ENCODE results near the gene ERLIN1. TPM values are rescaled to one million over a fixed set of nuclear protein-coding genes. Genes with fewer than 3 reads are reported as not detected.

ERLIN1 gene
- polyA plus RNA-seq, 4 donors, result 6.5 to 88.5 (median 19.0) TPM

- Histone ChIP-seq H3K27ac (ENCODE audit: low read depth in 1 of 3, low read length in 2 of 3) (no peak overlapping the region), H3K27me3 (ENCODE audit: control insufficient read depth in 3 of 3, insufficient read depth in 3 of 3, low read length in 3 of 3) (peaks cover 0 to 8% (median 0%) of the 10 kb centered on the region in 3 donors), H3K4me3 (ENCODE audit: low read depth in 1 of 3, low read length in 3 of 3) (no peak overlapping the region), H3K9me3 (ENCODE audit: control insufficient read depth in 2 of 2, insufficient read depth in 1 of 2, low read depth in 1 of 2, low read length in 1 of 2) (no peaks in the 10 kb centered on the region), H3K4me1 (ENCODE audit: control insufficient read depth in 3 of 3, insufficient read depth in 2 of 3, low read depth in 1 of 3, low read length in 2 of 3) (no peaks in the 10 kb centered on the region), H3K36me3 (ENCODE audit: control insufficient read depth in 3 of 3, insufficient read depth in 2 of 3, low read depth in 1 of 3, low read length in 3 of 3) (no peaks in the 10 kb centered on the region)
- no peak for FAIRE-seq
- 87 to 91% (median 90%) methylated on average over 4 of the region's 4 CpGs for WGBS, 3 donors
- no peak for DNase-seq
These were observed 45.8 kb downstream of the ERLIN1 start for GRCh38 chr10:100140070-100140469.

- Histone ChIP-seq H3K4me1 (ENCODE audit: control insufficient read depth in 3 of 3, insufficient read depth in 2 of 3, low read depth in 1 of 3, low read length in 2 of 3) (no peaks in the 10 kb centered on the region), H3K27me3 (ENCODE audit: control insufficient read depth in 3 of 3, insufficient read depth in 3 of 3, low read length in 3 of 3) (peaks cover 0 to 8% (median 0%) of the 10 kb centered on the region in 3 donors), H3K27ac (ENCODE audit: low read depth in 1 of 3, low read length in 2 of 3) (no peak overlapping the region), H3K36me3 (ENCODE audit: control insufficient read depth in 3 of 3, insufficient read depth in 2 of 3, low read depth in 1 of 3, low read length in 3 of 3) (no peaks in the 10 kb centered on the region), H3K9me3 (ENCODE audit: control insufficient read depth in 2 of 2, insufficient read depth in 1 of 2, low read depth in 1 of 2, low read length in 1 of 2) (peaks cover 0 to 9% of the 10 kb centered on the region in 2 donors), H3K4me3 (ENCODE audit: low read depth in 1 of 3, low read length in 3 of 3) (no peak overlapping the region)
- DNase-seq (no peak), FAIRE-seq (no peak)
- WGBS, 3 donors, result 65 to 73% (median 68%) methylated on average over 7 of the region's 7 CpGs
These were observed 46.8 kb downstream of the ERLIN1 start for GRCh38 chr10:100138921-100139496.

DNA sequence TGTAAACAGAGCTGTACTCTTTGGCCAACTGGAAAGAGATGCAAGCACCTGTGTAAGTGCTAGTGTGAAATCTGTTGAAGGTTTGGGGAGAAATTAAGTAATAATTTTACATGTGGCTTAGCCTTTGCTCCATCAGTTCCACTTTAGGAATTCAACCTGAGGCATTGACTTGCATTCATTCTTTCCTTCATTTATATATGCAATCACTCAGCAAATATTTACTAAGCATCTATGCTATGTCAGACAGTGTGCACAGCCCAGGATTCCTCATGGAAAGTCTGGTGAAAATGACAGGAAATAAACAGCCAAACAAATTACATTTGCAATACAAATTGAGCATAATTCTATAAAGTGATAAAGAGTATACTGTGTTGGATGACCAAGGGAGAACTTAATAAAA is 50.3 kb downstream of the ERLIN1 start:
- no peaks in the 10 kb centered on the region for H3K4me1 ChIP-seq (ENCODE audit: control insufficient read depth in 3 of 3, insufficient read depth in 2 of 3, low read depth in 1 of 3, low read length in 2 of 3)
- FAIRE-seq (no peak), DNase-seq (no peak)
- H3K27me3 ChIP-seq (ENCODE audit: control insufficient read depth in 3 of 3, insufficient read depth in 3 of 3, low read length in 3 of 3), result peaks cover 0 to 6% (median 0%) of the 10 kb centered on the region in 3 donors
- H3K27ac ChIP-seq (ENCODE audit: low read depth in 1 of 3, low read length in 2 of 3), result no peak overlapping the region
- H3K9me3 ChIP-seq (ENCODE audit: control insufficient read depth in 2 of 2, insufficient read depth in 1 of 2, low read depth in 1 of 2, low read length in 1 of 2), result peaks cover 0 to 9% of the 10 kb centered on the region in 2 donors
- H3K4me3 ChIP-seq (ENCODE audit: low read depth in 1 of 3, low read length in 3 of 3), result no peak overlapping the region
- no peaks in the 10 kb centered on the region for H3K36me3 ChIP-seq (ENCODE audit: control insufficient read depth in 3 of 3, insufficient read depth in 2 of 3, low read depth in 1 of 3, low read length in 3 of 3)

GRCh38 chr10:100133801-100134200 is 52.0 kb downstream of the ERLIN1 start:
- H3K27ac ChIP-seq (ENCODE audit: low read depth in 1 of 3, low read length in 2 of 3), result no peak overlapping the region
- FAIRE-seq (no peak), DNase-seq (no peak)
- peaks cover 0 to 9% of the 10 kb centered on the region in 2 donors for H3K9me3 ChIP-seq (ENCODE audit: control insufficient read depth in 2 of 2, insufficient read depth in 1 of 2, low read depth in 1 of 2, low read length in 1 of 2)
- H3K36me3 ChIP-seq (ENCODE audit: control insufficient read depth in 3 of 3, insufficient read depth in 2 of 3, low read depth in 1 of 3, low read length in 3 of 3), result no peaks in the 10 kb centered on the region
- WGBS, 3 donors, result 96 to 100% (median 98%) methylated on average over 1 of the region's 1 CpG
- H3K4me1 ChIP-seq (ENCODE audit: control insufficient read depth in 3 of 3, insufficient read depth in 2 of 3, low read depth in 1 of 3, low read length in 2 of 3), result no peaks in the 10 kb centered on the region
- no peak overlapping the region for H3K4me3 ChIP-seq (ENCODE audit: low read depth in 1 of 3, low read length in 3 of 3)
- H3K27me3 ChIP-seq (ENCODE audit: control insufficient read depth in 3 of 3, insufficient read depth in 3 of 3, low read length in 3 of 3), result no peaks in the 10 kb centered on the region

- FAIRE-seq, result no peak
- 87 to 94% (median 92%) methylated on average over 2 of the region's 2 CpGs for WGBS, 3 donors
These were observed 53.4 kb downstream of the ERLIN1 start for GRCh38 chr10:100132427-100132826.

GRCh38 chr10:100131571-100131970 is 54.3 kb downstream of the ERLIN1 start:
- H3K9me3 ChIP-seq (ENCODE audit: control insufficient read depth in 2 of 2, insufficient read depth in 1 of 2, low read depth in 1 of 2, low read length in 1 of 2), result peaks cover 0 to 9% of the 10 kb centered on the region in 2 donors
- 84 to 89% (median 88%) methylated on average over 3 of the region's 3 CpGs for WGBS, 3 donors
- H3K27me3 ChIP-seq (ENCODE audit: control insufficient read depth in 3 of 3, insufficient read depth in 3 of 3, low read length in 3 of 3), result no peaks in the 10 kb centered on the region
- H3K4me1 ChIP-seq (ENCODE audit: control insufficient read depth in 3 of 3, insufficient read depth in 2 of 3, low read depth in 1 of 3, low read length in 2 of 3), result no peaks in the 10 kb centered on the region
- no peak overlapping the region for H3K4me3 ChIP-seq (ENCODE audit: low read depth in 1 of 3, low read length in 3 of 3)
- H3K27ac ChIP-seq (ENCODE audit: low read depth in 1 of 3, low read length in 2 of 3), result no peak overlapping the region
- FAIRE-seq (no peak), DNase-seq (no peak)
- H3K36me3 ChIP-seq (ENCODE audit: control insufficient read depth in 3 of 3, insufficient read depth in 2 of 3, low read depth in 1 of 3, low read length in 3 of 3), result no peaks in the 10 kb centered on the region

More at GRCh38 chr10:100132427-100132826, 53.4 kb downstream of the ERLIN1 start:
- Histone ChIP-seq H3K4me3 (ENCODE audit: low read depth in 1 of 3, low read length in 3 of 3) (no peak overlapping the region), H3K36me3 (ENCODE audit: control insufficient read depth in 3 of 3, insufficient read depth in 2 of 3, low read depth in 1 of 3, low read length in 3 of 3) (no peaks in the 10 kb centered on the region), H3K27me3 (ENCODE audit: control insufficient read depth in 3 of 3, insufficient read depth in 3 of 3, low read length in 3 of 3) (no peaks in the 10 kb centered on the region), H3K27ac (ENCODE audit: low read depth in 1 of 3, low read length in 2 of 3) (no peak overlapping the region), H3K9me3 (ENCODE audit: control insufficient read depth in 2 of 2, insufficient read depth in 1 of 2, low read depth in 1 of 2, low read length in 1 of 2) (peaks cover 0 to 9% of the 10 kb centered on the region in 2 donors), H3K4me1 (ENCODE audit: control insufficient read depth in 3 of 3, insufficient read depth in 2 of 3, low read depth in 1 of 3, low read length in 2 of 3) (no peaks in the 10 kb centered on the region)
- DNase-seq, result no peak

GRCh38 chr10:100130831-100131230 is 55.0 kb downstream of the ERLIN1 start:
- 65 to 70% (median 70%) methylated on average over 7 of the region's 7 CpGs for WGBS, 3 donors
- Histone ChIP-seq H3K27me3 (ENCODE audit: control insufficient read depth in 3 of 3, insufficient read depth in 3 of 3, low read length in 3 of 3) (no peaks in the 10 kb centered on the region), H3K4me1 (ENCODE audit: control insufficient read depth in 3 of 3, insufficient read depth in 2 of 3, low read depth in 1 of 3, low read length in 2 of 3) (no peaks in the 10 kb centered on the region), H3K9me3 (ENCODE audit: control insufficient read depth in 2 of 2, insufficient read depth in 1 of 2, low read depth in 1 of 2, low read length in 1 of 2) (peaks cover 0 to 9% of the 10 kb centered on the region in 2 donors), H3K4me3 (ENCODE audit: low read depth in 1 of 3, low read length in 3 of 3) (no peak overlapping the region), H3K36me3 (ENCODE audit: control insufficient read depth in 3 of 3, insufficient read depth in 2 of 3, low read depth in 1 of 3, low read length in 3 of 3) (no peaks in the 10 kb centered on the region), H3K27ac (ENCODE audit: low read depth in 1 of 3, low read length in 2 of 3) (no peak overlapping the region)
- FAIRE-seq (no peak), DNase-seq (no peak)

DNA sequence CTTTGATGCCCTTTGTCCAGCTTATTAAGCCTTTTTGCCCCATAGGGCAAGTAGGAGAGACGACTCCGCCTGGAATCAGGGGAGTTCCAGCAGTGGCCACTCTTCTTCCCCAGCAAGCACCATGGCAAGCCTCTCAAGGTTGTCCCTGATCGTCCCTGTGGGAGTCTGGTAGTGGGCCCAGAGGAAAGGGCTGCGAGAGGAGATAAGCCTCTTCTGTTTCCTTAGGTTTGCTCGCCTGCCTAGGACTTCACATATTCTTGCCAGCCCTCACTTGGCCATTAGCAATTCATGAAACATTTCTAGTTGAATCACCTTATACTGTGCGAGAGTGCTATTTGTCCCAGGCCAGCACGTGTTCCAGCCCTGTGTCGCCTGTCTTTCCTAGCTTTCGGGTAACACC is 56.4 kb downstream of the ERLIN1 start:
- H3K4me1 ChIP-seq (ENCODE audit: control insufficient read depth in 3 of 3, insufficient read depth in 2 of 3, low read depth in 1 of 3, low read length in 2 of 3), result no peaks in the 10 kb centered on the region
- DNase-seq, result no peak
- H3K36me3 ChIP-seq (ENCODE audit: control insufficient read depth in 3 of 3, insufficient read depth in 2 of 3, low read depth in 1 of 3, low read length in 3 of 3), result no peaks in the 10 kb centered on the region
- no peaks in the 10 kb centered on the region for H3K27me3 ChIP-seq (ENCODE audit: control insufficient read depth in 3 of 3, insufficient read depth in 3 of 3, low read length in 3 of 3)
- peaks cover 0 to 4% of the 10 kb centered on the region in 2 donors for H3K9me3 ChIP-seq (ENCODE audit: control insufficient read depth in 2 of 2, insufficient read depth in 1 of 2, low read depth in 1 of 2, low read length in 1 of 2)
- H3K27ac ChIP-seq (ENCODE audit: low read depth in 1 of 3, low read length in 2 of 3), result no peak overlapping the region
- 76 to 83% (median 77%) methylated on average over 9 of the region's 9 CpGs for WGBS, 3 donors
- no peak overlapping the region for H3K4me3 ChIP-seq (ENCODE audit: low read depth in 1 of 3, low read length in 3 of 3)
- no peak for FAIRE-seq

- H3K9me3 ChIP-seq (ENCODE audit: control insufficient read depth in 2 of 2, insufficient read depth in 1 of 2, low read depth in 1 of 2, low read length in 1 of 2), result no peaks in the 10 kb centered on the region
- H3K4me3 ChIP-seq (ENCODE audit: low read depth in 1 of 3, low read length in 3 of 3), result no peak overlapping the region
- H3K36me3 ChIP-seq (ENCODE audit: control insufficient read depth in 3 of 3, insufficient read depth in 2 of 3, low read depth in 1 of 3, low read length in 3 of 3), result no peaks in the 10 kb centered on the region
- 63 to 76% (median 73%) methylated on average over 8 of the region's 8 CpGs for WGBS, 3 donors
- no peak for FAIRE-seq
- H3K27me3 ChIP-seq (ENCODE audit: control insufficient read depth in 3 of 3, insufficient read depth in 3 of 3, low read length in 3 of 3), result no peaks in the 10 kb centered on the region
- no peaks in the 10 kb centered on the region for H3K4me1 ChIP-seq (ENCODE audit: control insufficient read depth in 3 of 3, insufficient read depth in 2 of 3, low read depth in 1 of 3, low read length in 2 of 3)
- DNase-seq, result no peak
- no peak overlapping the region for H3K27ac ChIP-seq (ENCODE audit: low read depth in 1 of 3, low read length in 2 of 3)
These were observed 56.9 kb downstream of the ERLIN1 start for GRCh38 chr10:100128951-100129350.
